Omental fat pad (tissue), 4 donors: ENCODE measurements around the gene FGFRL1. TPM values are rescaled to one million over a fixed set of nuclear protein-coding genes. Genes with fewer than 3 reads are reported as not detected.
A peak's percentile ranks its signal among the peaks of the same experiment; 100 is the strongest.

ENCODE experiments used
- ATAC-seq: fragments of 150-250 bp; one replicate; pipeline ENCODE4 v1.9.1; 2016; ENCODE audit warnings: mild to moderate bottlenecking, moderate library complexity; ENCODE audit not compliant: low FRiP score
- DNase-seq: peaks from one replicate; pipeline ENCODE4 v3.0.0-alpha.2; 2019; ENCODE audit warnings: low spot score
- total RNA-seq, 4 donors: library from RNA; depleted of rRNA; stranded (reverse); fragments of >200 nt; gene quantifications; one replicate each; pipeline ENCODE4 v1.1.0, GENCODE V29; 2016
- TF ChIP-seq, protein P1 (sequence below), 3 donors: fragments of 450-650 bp; IDR thresholded peaks; one replicate each; pipeline ENCODE4 v1.5.1; 2016 to 2017; ENCODE audit warnings: antibody characterized with exemption in 3 of 3, mild to moderate bottlenecking in 3 of 3, moderate library complexity in 2 of 3

The FGFRL1 gene
- total RNA-seq, 4 donors from 2014 or later, result 25.1 to 91.7 (median 68.8) TPM

DNA sequence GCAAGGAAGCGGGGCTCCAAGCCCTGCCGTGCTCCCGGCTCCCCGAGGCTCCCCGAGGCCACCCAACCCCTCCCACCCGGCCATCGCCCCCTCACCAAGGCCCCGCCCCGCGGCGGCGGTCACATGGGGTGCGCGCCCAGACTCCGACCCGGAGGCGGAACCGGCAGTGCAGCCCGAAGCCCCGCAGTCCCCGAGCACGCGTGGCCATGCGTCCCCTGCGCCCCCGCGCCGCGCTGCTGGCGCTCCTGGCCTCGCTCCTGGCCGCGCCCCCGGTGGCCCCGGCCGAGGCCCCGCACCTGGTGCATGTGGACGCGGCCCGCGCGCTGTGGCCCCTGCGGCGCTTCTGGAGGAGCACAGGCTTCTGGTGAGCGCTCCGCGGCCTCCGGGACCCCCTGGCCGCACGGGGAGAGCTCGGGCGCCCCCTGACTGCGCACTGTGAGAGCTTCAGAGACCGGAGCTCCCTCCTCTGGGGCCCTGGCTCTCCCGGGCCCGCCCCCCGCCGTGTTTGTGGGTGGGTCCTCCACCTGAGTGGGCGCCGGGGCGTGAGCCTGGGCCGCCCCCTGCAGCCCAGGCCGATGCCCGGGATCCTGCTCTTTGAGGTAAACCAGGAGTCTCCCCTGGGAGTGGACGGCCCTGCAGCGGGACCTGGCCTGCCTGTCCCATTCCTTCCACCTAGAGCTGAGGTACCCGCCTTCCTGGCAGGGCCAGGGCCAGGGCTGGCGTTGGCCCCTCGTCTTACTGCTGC, 24.4 kb upstream of the FGFRL1 start, which contains the start of gene IDUA:
Gene IDUA (plus strand): TSS at position 166 of the 745 bp plus-strand sequence. CDS start 41 bp downstream, at position 207.
- ATAC-seq, result peak; percentile 84
- no peak for DNase-seq
- TF ChIP-seq, protein P1, sequence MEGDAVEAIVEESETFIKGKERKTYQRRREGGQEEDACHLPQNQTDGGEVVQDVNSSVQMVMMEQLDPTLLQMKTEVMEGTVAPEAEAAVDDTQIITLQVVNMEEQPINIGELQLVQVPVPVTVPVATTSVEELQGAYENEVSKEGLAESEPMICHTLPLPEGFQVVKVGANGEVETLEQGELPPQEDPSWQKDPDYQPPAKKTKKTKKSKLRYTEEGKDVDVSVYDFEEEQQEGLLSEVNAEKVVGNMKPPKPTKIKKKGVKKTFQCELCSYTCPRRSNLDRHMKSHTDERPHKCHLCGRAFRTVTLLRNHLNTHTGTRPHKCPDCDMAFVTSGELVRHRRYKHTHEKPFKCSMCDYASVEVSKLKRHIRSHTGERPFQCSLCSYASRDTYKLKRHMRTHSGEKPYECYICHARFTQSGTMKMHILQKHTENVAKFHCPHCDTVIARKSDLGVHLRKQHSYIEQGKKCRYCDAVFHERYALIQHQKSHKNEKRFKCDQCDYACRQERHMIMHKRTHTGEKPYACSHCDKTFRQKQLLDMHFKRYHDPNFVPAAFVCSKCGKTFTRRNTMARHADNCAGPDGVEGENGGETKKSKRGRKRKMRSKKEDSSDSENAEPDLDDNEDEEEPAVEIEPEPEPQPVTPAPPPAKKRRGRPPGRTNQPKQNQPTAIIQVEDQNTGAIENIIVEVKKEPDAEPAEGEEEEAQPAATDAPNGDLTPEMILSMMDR (IDR thresholded peaks at IDR 0.05), result no peak

DNA sequence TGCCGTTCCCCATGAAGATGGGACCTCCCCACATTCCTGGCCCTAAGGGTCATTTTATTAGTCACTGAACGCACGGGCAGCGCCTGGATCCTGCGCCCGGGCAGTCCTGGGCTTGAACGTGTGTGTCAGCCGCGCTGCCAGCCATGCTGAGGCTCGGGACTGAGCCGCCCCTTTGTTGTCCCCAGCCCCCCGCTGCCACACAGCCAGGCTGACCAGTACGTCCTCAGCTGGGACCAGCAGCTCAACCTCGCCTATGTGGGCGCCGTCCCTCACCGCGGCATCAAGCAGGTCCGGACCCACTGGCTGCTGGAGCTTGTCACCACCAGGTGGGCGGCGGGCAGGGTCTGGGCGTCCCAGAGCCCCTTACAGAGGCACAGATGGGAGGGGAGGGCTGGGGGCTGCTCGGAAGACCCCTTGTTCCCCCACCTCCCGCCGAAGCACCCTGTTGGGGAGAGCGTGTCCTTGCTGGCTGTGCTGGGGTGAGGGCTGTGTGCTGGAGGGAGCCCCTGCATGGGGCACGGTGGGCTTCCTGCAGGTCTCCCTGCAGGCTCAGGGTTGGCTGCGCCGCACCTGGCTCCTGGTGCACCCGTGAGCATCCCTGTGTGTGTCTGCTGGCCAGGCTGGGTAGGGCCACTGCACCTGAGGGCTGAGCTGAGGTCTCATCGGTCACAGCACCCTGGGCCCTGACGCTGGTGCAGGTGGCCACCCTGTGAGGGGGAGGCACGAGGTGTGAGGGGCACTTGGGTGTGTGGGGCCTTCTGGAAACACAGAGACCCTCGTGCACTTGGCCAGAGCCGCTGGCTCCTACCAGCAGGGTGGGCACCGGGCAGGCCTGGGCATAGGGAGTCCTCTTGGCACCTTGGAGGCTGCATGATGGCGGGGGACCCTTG, 23.6 kb upstream of the FGFRL1 start:
- ATAC-seq, result peak; percentile 46
- DNase-seq, result no peak
- TF ChIP-seq, protein P1 (IDR thresholded peaks at IDR 0.05), result no peak

DNA sequence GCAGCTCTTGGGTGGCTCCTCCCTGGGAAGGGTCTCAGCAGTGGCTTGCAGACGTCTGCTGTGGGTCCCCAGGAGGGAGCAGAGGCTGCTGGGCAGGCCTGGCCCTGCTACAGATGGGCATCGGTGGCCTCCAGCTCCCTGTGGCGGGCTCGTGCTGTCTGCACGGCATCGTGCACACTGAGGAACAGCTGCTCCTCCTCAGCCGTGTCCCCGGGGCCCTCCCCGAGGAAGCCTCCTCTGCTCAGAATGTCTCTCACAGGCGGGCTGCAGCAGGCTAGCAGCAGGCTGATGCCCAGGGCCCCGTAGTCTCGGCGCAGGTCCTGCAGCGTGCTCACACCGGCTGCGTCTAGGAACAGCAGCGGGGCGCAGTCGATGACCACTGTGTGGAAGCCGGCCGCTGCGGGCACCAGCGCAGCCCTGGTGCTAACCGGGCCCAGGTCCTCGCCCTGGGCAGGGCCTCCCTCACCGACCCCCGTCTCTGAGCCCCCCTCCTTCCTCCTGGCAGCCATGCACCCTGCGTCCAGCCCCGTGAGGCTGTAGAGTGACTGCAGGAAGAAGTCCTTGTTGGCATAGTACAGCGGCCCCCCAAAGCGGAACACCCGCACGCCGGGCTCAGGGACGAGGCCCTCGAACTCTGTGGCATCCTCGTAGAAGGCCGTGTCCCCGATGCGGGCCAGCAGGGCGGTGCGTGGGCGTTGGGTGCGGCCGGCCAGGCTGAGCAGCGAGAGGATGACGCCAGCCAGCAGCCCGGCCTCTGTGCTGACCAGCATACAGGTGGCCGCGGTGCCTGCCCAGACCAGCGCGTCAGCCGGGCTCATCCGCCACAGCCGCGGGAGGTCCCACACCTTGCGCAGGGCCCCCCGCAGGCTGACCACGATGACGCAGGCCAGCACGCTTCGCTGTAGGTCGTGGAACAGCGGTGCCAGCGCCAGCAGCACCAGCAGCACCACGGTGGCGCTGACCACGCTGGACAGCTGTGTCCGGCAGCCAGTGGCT, 22.4 kb upstream of the FGFRL1 start:
- DNase-seq (no peak), ATAC-seq (no peak)
- TF ChIP-seq, protein P1 (IDR thresholded peaks at IDR 0.05), result no peak

DNA sequence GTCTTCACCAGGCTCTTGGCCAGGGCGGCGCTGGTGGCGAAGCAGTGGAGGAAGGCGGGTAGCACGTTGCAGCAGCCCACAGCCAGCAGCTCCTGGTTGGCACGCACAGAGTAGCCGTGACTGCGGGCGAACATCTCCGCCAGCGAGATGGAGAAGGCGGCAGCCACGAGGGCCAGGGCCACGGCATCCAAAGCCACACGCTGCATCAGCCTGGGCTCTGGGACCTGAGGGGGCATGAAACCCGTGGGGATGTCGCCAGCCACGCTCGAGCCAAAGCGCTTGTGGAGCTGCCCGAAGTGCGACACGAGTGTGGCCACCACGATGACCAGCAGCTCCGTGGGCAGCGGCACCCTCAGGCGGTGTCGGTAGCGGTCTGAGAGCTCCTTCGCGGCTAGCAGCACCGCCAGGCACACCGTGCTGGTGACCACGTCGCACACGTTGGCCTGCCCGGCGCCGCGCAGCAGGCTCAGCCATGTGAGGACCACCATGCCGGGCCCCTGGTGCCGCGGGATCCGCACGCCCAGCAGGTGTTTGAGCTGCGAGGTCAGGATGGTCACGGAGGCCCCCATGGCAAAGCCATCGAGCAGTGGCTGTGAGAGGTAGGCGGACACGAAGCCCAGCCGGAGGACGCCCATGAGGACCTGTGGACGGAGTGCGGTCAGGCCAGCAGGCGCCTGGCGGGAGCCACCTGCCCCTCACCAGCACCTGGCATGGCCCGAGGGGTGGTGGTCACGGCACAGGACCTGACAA, 21.5 kb upstream of the FGFRL1 start:
- TF ChIP-seq, protein P1 (IDR thresholded peaks at IDR 0.05), result no peak
- ATAC-seq (no peak), DNase-seq (no peak)

DNA sequence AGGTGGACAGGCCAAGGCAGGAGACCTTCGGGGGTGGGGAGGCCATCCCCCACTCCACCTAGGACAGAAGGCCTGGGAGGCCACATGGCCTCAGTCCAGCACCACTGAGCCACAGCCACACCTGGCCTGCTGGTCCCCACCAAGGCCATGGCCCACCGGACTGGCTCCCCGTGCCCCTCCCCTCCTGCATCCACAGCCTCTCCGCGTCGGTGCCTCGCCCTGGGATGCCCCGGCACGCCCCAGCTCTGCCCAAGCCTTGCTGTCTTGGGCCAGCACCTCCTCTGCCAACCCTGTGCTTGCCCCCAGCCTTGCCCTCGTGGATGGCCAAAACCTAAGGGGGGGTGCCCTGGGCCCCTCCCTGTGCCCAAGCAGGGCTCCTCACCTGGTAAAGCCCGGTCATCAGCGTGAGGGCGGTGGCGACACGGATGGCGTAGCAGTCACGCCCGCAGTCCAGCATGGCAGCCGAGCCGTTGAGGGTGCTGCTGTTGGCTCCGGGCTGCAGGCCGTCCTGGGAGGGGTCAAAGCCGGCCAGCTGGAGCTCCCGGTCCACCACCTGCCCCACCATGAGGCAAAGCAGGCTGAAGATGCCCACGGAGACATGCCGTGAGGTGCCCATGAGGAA, 20.6 kb upstream of the FGFRL1 start:
- no peak for ATAC-seq
- TF ChIP-seq, protein P1 (IDR thresholded peaks at IDR 0.05), result no peak
- no peak for DNase-seq
